Measurements from ENCODE around the gene SULT1E1.

DNA sequence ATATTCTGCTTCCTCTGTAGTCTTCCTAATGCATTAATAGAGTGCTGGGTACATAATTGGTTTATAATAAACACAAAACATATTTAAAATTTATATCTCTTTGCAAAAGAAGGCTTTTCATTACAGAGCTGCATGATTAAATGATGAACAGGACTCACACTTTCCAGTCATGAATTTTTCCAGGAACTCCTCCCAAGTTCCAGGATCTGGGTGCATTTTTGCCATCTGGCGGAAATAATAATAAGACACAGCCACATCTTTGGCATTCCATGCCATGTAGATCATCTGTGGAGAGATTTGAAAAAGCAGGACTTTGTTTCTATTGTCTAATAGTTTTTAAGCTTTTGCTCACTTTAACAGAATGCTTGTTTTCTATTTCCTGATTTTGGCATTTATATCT lies 59.3 kb downstream of the SULT1E1 start:
- TF ChIP-seq, protein P1, sequence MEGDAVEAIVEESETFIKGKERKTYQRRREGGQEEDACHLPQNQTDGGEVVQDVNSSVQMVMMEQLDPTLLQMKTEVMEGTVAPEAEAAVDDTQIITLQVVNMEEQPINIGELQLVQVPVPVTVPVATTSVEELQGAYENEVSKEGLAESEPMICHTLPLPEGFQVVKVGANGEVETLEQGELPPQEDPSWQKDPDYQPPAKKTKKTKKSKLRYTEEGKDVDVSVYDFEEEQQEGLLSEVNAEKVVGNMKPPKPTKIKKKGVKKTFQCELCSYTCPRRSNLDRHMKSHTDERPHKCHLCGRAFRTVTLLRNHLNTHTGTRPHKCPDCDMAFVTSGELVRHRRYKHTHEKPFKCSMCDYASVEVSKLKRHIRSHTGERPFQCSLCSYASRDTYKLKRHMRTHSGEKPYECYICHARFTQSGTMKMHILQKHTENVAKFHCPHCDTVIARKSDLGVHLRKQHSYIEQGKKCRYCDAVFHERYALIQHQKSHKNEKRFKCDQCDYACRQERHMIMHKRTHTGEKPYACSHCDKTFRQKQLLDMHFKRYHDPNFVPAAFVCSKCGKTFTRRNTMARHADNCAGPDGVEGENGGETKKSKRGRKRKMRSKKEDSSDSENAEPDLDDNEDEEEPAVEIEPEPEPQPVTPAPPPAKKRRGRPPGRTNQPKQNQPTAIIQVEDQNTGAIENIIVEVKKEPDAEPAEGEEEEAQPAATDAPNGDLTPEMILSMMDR (IDR thresholded peaks at IDR 0.05): no peak
- TF ChIP-seq POLR2A (IDR thresholded peaks at IDR 0.05; ENCODE audit: low read depth) (no peak), EP300 (IDR thresholded peaks at IDR 0.05) (no peak)
